Activated T-helper 9 cell treated with anti-CD3 and anti-CD28 coated beads, Interleukin-2, amount 50 U/mL, for 16 hours (primary cell): Measurements from ENCODE around the gene PRKCB.
"Not testable (repeated sequence)": the region's sequence is repeated elsewhere in the genome, so short reads cannot be mapped to it uniquely, and the experiment has no call there.

ENCODE experiments used
- DNase-seq: peaks from one replicate; pipeline ENCODE4 v3.0.0-alpha.2; 2020; ENCODE audit warnings: low read depth

Gene PRKCB

GRCh38 chr16:24098896-24099295 lies 263.1 kb downstream of the PRKCB start:
- no peak for DNase-seq

GRCh38 chr16:24101431-24101830 lies 265.6 kb downstream of the PRKCB start:
- DNase-seq, result no peak

GRCh38 chr16:24102209-24102660 lies 266.5 kb downstream of the PRKCB start:
- no peak for DNase-seq

GRCh38 chr16:24105471-24105870 lies 269.7 kb downstream of the PRKCB start:
- not testable (repeated sequence) for DNase-seq

- not testable (repeated sequence) for DNase-seq
Observed at GRCh38 chr16:24108090-24108489, 272.3 kb downstream of the PRKCB start.

GRCh38 chr16:24111724-24112302 lies 276.0 kb downstream of the PRKCB start:
- DNase-seq, result no peak

- no peak for DNase-seq
Observed at GRCh38 chr16:24113115-24113745, 277.4 kb downstream of the PRKCB start.

GRCh38 chr16:24114876-24115275 lies 279.1 kb downstream of the PRKCB start:
- DNase-seq, result no peak

GRCh38 chr16:24116046-24116776 lies 280.4 kb downstream of the PRKCB start:
- no peak for DNase-seq

- no peak for DNase-seq
Observed at GRCh38 chr16:24116989-24117388, 281.2 kb downstream of the PRKCB start.

- DNase-seq, result no peak
Observed at GRCh38 chr16:24117680-24118079, 281.9 kb downstream of the PRKCB start.

GRCh38 chr16:24118126-24118821 lies 282.5 kb downstream of the PRKCB start:
- DNase-seq, result no peak

GRCh38 chr16:24119807-24120206 lies 284.0 kb downstream of the PRKCB start:
- no peak for DNase-seq

- no peak for DNase-seq
Observed at GRCh38 chr16:24123275-24123674, 287.5 kb downstream of the PRKCB start.

- no peak for DNase-seq
Observed at GRCh38 chr16:24124291-24124690, 288.5 kb downstream of the PRKCB start.

- DNase-seq, result no peak
Observed at GRCh38 chr16:24125214-24125613, 289.4 kb downstream of the PRKCB start.

GRCh38 chr16:24129412-24129918 lies 293.7 kb downstream of the PRKCB start:
- DNase-seq, result no peak

GRCh38 chr16:24130494-24131085 lies 294.8 kb downstream of the PRKCB start:
- DNase-seq, result no peak

GRCh38 chr16:24131294-24131693 lies 295.5 kb downstream of the PRKCB start:
- no peak for DNase-seq

- no peak for DNase-seq
Observed at GRCh38 chr16:24132048-24132796, 296.4 kb downstream of the PRKCB start.

GRCh38 chr16:24132797-24133155 lies 297.0 kb downstream of the PRKCB start:
- DNase-seq, result no peak
